H9 (cell line): ENCODE measurements around the gene PGBD5. TPM values are rescaled to one million over a fixed set of nuclear protein-coding genes. Genes with fewer than 3 reads are reported as not detected.

Experiments
- DNase-seq: peaks from one replicate; pipeline ENCODE4 v3.0.0-alpha.2; 2017
- H2AFZ ChIP-seq: one replicate; pipeline ENCODE4 v1.6.1; 2013; ENCODE audit warnings: mild to moderate bottlenecking, low read length, control low read depth, moderate library complexity
- H2AK5ac ChIP-seq: 2 replicates; pipeline ENCODE4 v1.6.1; 2013; ENCODE audit warnings: low read length, control low read depth, mixed read lengths; ENCODE audit not compliant: insufficient read length
- H2BK120ac ChIP-seq: one replicate; pipeline ENCODE4 v1.6.1; 2013; ENCODE audit warnings: low read depth, mild to moderate bottlenecking, low read length, control low read depth, inconsistent platforms; ENCODE audit not compliant: poor library complexity, severe bottlenecking
- H2BK12ac ChIP-seq: 2 replicates; pipeline ENCODE4 v1.6.1; 2013; ENCODE audit warnings: low read length, control low read depth, mixed read lengths, low read depth; ENCODE audit not compliant: insufficient read length
- H2BK15ac ChIP-seq: 2 replicates; pipeline ENCODE4 v1.6.1; 2013; ENCODE audit warnings: low read depth, low read length, control low read depth
- H2BK20ac ChIP-seq: one replicate; pipeline ENCODE4 v1.6.1; 2013; ENCODE audit warnings: low read depth, mild to moderate bottlenecking, low read length, control low read depth, inconsistent platforms; ENCODE audit not compliant: poor library complexity, severe bottlenecking
- H2BK5ac ChIP-seq: 2 replicates; pipeline ENCODE4 v1.6.1; 2013; ENCODE audit warnings: low read length, control low read depth, mixed read lengths; ENCODE audit not compliant: insufficient read length
- H3K14ac ChIP-seq: 2 replicates; pipeline ENCODE4 v1.6.1; 2013; ENCODE audit warnings: low read length, control low read depth; ENCODE audit not compliant: insufficient read depth
- H3K18ac ChIP-seq: 2 replicates; pipeline ENCODE4 v1.6.1; 2013; ENCODE audit warnings: low read depth, mild to moderate bottlenecking, mixed read lengths, low read length, control low read depth; ENCODE audit not compliant: insufficient read length
- H3K23ac ChIP-seq: 2 replicates; pipeline ENCODE4 v1.6.1; 2013; ENCODE audit warnings: low read length, control low read depth, mixed read lengths, low read depth; ENCODE audit not compliant: insufficient read length
- H3K23me2 ChIP-seq: 2 replicates; pipeline ENCODE4 v1.6.1; 2013; ENCODE audit warnings: low read depth, mild to moderate bottlenecking, mixed read lengths, low read length, control low read depth; ENCODE audit not compliant: insufficient read length, poor library complexity, severe bottlenecking
- H3K27ac ChIP-seq: 2 replicates; pipeline ENCODE4 v1.5.1; 2013; ENCODE audit warnings: low read length, control low read depth, mixed read lengths, low read depth; ENCODE audit not compliant: insufficient read length
- H3K27me3 ChIP-seq: 2 replicates; pipeline ENCODE4 v1.6.1; 2013; ENCODE audit warnings: low read length, control low read depth, inconsistent platforms; ENCODE audit not compliant: insufficient read depth
- H3K4ac ChIP-seq: 2 replicates; pipeline ENCODE4 v1.6.1; 2013; ENCODE audit warnings: low read depth, mild to moderate bottlenecking, control low read depth, inconsistent platforms, low read length, moderate library complexity
- H3K4me1 ChIP-seq: 2 replicates; pipeline ENCODE4 v1.6.1; 2013; ENCODE audit warnings: low read length, control low read depth, inconsistent platforms; ENCODE audit not compliant: insufficient read depth
- H3K4me2 ChIP-seq: 2 replicates; pipeline ENCODE4 v1.6.1; 2013; ENCODE audit warnings: low read length, control low read depth, mixed read lengths; ENCODE audit not compliant: insufficient read length, insufficient read depth
- H3K56ac ChIP-seq: 2 replicates; pipeline ENCODE4 v1.6.1; 2013; ENCODE audit warnings: low read depth, mild to moderate bottlenecking, mixed read lengths, low read length, control low read depth; ENCODE audit not compliant: insufficient read length
- H3K79me1 ChIP-seq: 2 replicates; pipeline ENCODE4 v1.6.1; 2013; ENCODE audit warnings: low read depth, mild to moderate bottlenecking, moderate library complexity, low read length, control low read depth, inconsistent platforms; ENCODE audit not compliant: insufficient read depth, poor library complexity, severe bottlenecking
- H3K79me2 ChIP-seq: 2 replicates; pipeline ENCODE4 v1.6.1; 2013; ENCODE audit warnings: low read length, control low read depth, inconsistent platforms; ENCODE audit not compliant: insufficient read depth
- H3K9ac ChIP-seq: 2 replicates; pipeline ENCODE4 v1.6.1; 2013; ENCODE audit warnings: low read length, control low read depth, mixed read lengths; ENCODE audit not compliant: insufficient read length; ENCODE audit errors: extremely low read depth
- H3K9me3 ChIP-seq: one replicate; pipeline ENCODE4 v1.6.1; 2013; ENCODE audit warnings: low read depth, low read length, inconsistent platforms; ENCODE audit not compliant: control insufficient read depth
- H3T11ph ChIP-seq: one replicate; pipeline ENCODE4 v1.6.1; 2013; ENCODE audit warnings: mild to moderate bottlenecking, low read length, control low read depth, inconsistent platforms
- H4K20me1 ChIP-seq: one replicate; pipeline ENCODE4 v1.6.1; 2013; ENCODE audit not compliant: control insufficient read depth, insufficient read length, insufficient read depth
- H4K5ac ChIP-seq: 2 replicates; pipeline ENCODE4 v1.6.1; 2013; ENCODE audit warnings: low read depth, mild to moderate bottlenecking, mixed read lengths, low read length, control low read depth; ENCODE audit not compliant: insufficient read length
- H4K8ac ChIP-seq: replicated peaks from 2 replicates; pipeline ENCODE4 v1.6.1; 2013; ENCODE audit warnings: low read length, control low read depth, mixed read lengths, low read depth; ENCODE audit not compliant: insufficient read length
- H4K91ac ChIP-seq: 2 replicates; pipeline ENCODE4 v1.6.1; 2013; ENCODE audit warnings: low read depth, mild to moderate bottlenecking, moderate library complexity, mixed read lengths, low read length, control low read depth; ENCODE audit not compliant: insufficient read length
- H3K27ac Mint-ChIP-seq, 3 experiments: 2 replicates in 2 of 3; 3 replicates in 1 of 3; pipeline ENCODE4 v1.8.0; 2020 to 2021; ENCODE audit warnings: mixed read lengths in 3 of 3, mild to moderate bottlenecking in 1 of 3, moderate library complexity in 1 of 3
- H3K27me3 Mint-ChIP-seq: 2 replicates; pipeline ENCODE4 v1.8.0; 2021; ENCODE audit warnings: low read depth, mild to moderate bottlenecking, moderate library complexity, mixed read lengths
- H3K36me3 Mint-ChIP-seq, 3 experiments: 2 replicates in 2 of 3; 3 replicates in 1 of 3; pipeline ENCODE4 v1.8.0; 2020 to 2021; ENCODE audit warnings: low read depth in 3 of 3, mixed read lengths in 3 of 3; ENCODE audit not compliant: insufficient read depth in 1 of 3
- H3K4me1 Mint-ChIP-seq, 2 experiments: 2 replicates each; pipeline ENCODE4 v1.8.0; 2020; ENCODE audit warnings: mixed read lengths in 2 of 2
- H3K4me3 Mint-ChIP-seq, 2 experiments: 2 replicates in 1 of 2; 3 replicates in 1 of 2; pipeline ENCODE4 v1.8.0; 2020 to 2021; ENCODE audit warnings: mild to moderate bottlenecking in 2 of 2, mixed read lengths in 2 of 2, moderate library complexity in 1 of 2
- H3K9me3 Mint-ChIP-seq, 2 experiments: 2 replicates in 1 of 2; 3 replicates in 1 of 2; pipeline ENCODE4 v1.8.0; 2020; ENCODE audit warnings: mild to moderate bottlenecking in 2 of 2, mixed read lengths in 2 of 2, moderate library complexity in 1 of 2
- WGBS: extraction: QIAGEN DNeasy Blood & Tissue Kit; methylation state at CpG from one replicate; pipeline ENCODE4 v1.1.7; 2013; ENCODE audit warnings: missing lambda C conversion rate, low lambda C conversion rate, mixed read lengths; ENCODE audit not compliant: insufficient read length; ENCODE audit errors: extremely low coverage; 5-methylcytosine and 5-hydroxymethylcytosine counted together
- total RNA-seq: library from RNA; stranded (reverse); gene quantifications from 2 replicates; pipeline ENCODE4 v1.2.1, GENCODE V29; 2021
- TF ChIP-seq, protein P1 (sequence below): fragments of 200-600 bp; sonication (generic); conservative IDR thresholded peaks from 3 replicates; pipeline ENCODE4 v1.8.0; 2021; ENCODE audit warnings: antibody characterized with exemption, mild to moderate bottlenecking

Gene PGBD5
- total RNA-seq, 1 experiment from 2014 or later: 19.1 TPM

DNA sequence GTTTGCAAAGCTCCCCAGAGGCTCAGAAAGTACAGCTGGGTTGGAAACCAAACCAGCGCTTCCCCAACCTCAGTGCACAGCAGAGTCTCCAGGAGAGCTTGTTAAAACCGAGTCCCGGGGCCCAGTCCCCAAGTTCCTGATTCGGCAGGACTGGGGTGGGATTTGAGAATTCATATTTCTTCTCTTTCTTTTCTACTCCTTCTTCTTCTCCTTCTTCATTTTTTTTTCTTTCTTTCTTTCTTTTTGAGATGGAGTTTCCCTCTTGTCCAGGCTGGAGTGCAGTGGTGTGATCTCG lies 136.8 kb downstream of the PGBD5 start:
- Mint-ChIP-seq H3K4me3 (no peak overlapping the region), H3K27ac (no peak overlapping the region), H3K36me3 (no peaks in the 10 kb centered on the region; a peak in 1 of 7 replicates), H3K27me3 (no peaks in the 10 kb centered on the region; the same call in 1 of the 2 replicates), H3K4me1 (peaks cover 29 to 39% of the 10 kb centered on the region in 2 experiments), H3K9me3 (no peaks in the 10 kb centered on the region)
- Histone ChIP-seq H2AFZ (no peak overlapping the region), H2BK15ac (no peak overlapping the region), H2BK12ac (no peak overlapping the region), H4K91ac (no peak overlapping the region), H3K79me1 (no peaks in the 10 kb centered on the region), H3T11ph (no peak overlapping the region), H3K23ac (no peak overlapping the region), H3K18ac (no peak overlapping the region), H3K9ac (no peak overlapping the region), H3K4me1 (peaks cover 3% of the 10 kb centered on the region; the same call in 1 of the 2 replicates), H3K56ac (no peak overlapping the region), H2BK5ac (no peak overlapping the region), H3K79me2 (no peaks in the 10 kb centered on the region), H4K20me1 (no peaks in the 10 kb centered on the region), H4K5ac (no peak overlapping the region), H3K14ac (no peak overlapping the region), H3K4ac (no peak overlapping the region), H3K9me3 (no peaks in the 10 kb centered on the region), H4K8ac (no peak overlapping the region), H3K27ac (no peak overlapping the region), H3K27me3 (no peaks in the 10 kb centered on the region), H2BK120ac (no peak overlapping the region), H3K4me2 (no peak overlapping the region), H2BK20ac (no peak overlapping the region), H2AK5ac (no peak overlapping the region), H3K23me2 (no peaks in the 10 kb centered on the region)
- WGBS: no CpG with 5 or more reads among the region's 5 CpGs
- TF ChIP-seq, protein P1, sequence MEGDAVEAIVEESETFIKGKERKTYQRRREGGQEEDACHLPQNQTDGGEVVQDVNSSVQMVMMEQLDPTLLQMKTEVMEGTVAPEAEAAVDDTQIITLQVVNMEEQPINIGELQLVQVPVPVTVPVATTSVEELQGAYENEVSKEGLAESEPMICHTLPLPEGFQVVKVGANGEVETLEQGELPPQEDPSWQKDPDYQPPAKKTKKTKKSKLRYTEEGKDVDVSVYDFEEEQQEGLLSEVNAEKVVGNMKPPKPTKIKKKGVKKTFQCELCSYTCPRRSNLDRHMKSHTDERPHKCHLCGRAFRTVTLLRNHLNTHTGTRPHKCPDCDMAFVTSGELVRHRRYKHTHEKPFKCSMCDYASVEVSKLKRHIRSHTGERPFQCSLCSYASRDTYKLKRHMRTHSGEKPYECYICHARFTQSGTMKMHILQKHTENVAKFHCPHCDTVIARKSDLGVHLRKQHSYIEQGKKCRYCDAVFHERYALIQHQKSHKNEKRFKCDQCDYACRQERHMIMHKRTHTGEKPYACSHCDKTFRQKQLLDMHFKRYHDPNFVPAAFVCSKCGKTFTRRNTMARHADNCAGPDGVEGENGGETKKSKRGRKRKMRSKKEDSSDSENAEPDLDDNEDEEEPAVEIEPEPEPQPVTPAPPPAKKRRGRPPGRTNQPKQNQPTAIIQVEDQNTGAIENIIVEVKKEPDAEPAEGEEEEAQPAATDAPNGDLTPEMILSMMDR: no peak
- DNase-seq: no peak
